BJ (cell line): ENCODE measurements around the gene A4GALT. TPM values are rescaled to one million over a fixed set of nuclear protein-coding genes. Genes with fewer than 3 reads are reported as not detected.

Experiments
- CTCF ChIA-PET: fragments of 350-600 bp; formaldehyde crosslinking; extraction: SDS; loops from one replicate; lab custom pipeline; 2021; ENCODE audit warnings: antibody characterized with exemption, inconsistent platforms; lab: Yijun Ruan, JAX
- POLR2A ChIA-PET: fragments of 300-600 bp; sonication (Branson Sonifier 250); formaldehyde crosslinking; extraction: SDS; loops from one replicate; lab custom pipeline; 2021; ENCODE audit warnings: antibody characterized with exemption; lab: Charles Lee
- DNase-seq: peaks from one replicate; pipeline ENCODE4 v3.0.0-alpha.2; 2011; ENCODE audit warnings: low read depth
- H3K27me3 ChIP-seq: 2 replicates; pipeline ENCODE4 v1.6.0; 2011; ENCODE audit warnings: low read length; ENCODE audit not compliant: control insufficient read depth, insufficient read depth
- H3K36me3 ChIP-seq: 2 replicates; pipeline ENCODE4 v1.5.1; 2011; ENCODE audit warnings: low read length; ENCODE audit not compliant: control insufficient read depth, insufficient read depth
- H3K4me3 ChIP-seq: 2 replicates; pipeline ENCODE4 v1.5.1; 2011; ENCODE audit warnings: low read depth, mild to moderate bottlenecking, control low read depth, low read length
- polyA plus RNA-seq: library from polyadenylated mRNA; depleted of rRNA; stranded (reverse); fragments of >200 nt; gene quantifications from 2 replicates; pipeline ENCODE4 v1.2.3, GENCODE V29; 2011
- TF ChIP-seq, protein P1 (sequence below): IDR thresholded peaks from 2 replicates; pipeline ENCODE4 v1.5.1; 2011; ENCODE audit warnings: low read depth, mild to moderate bottlenecking, control low read depth, inconsistent platforms, low read length, moderate library complexity; ENCODE audit not compliant: insufficient read depth

Gene A4GALT
- polyA plus RNA-seq, 1 experiment = 6.7 TPM

DNA sequence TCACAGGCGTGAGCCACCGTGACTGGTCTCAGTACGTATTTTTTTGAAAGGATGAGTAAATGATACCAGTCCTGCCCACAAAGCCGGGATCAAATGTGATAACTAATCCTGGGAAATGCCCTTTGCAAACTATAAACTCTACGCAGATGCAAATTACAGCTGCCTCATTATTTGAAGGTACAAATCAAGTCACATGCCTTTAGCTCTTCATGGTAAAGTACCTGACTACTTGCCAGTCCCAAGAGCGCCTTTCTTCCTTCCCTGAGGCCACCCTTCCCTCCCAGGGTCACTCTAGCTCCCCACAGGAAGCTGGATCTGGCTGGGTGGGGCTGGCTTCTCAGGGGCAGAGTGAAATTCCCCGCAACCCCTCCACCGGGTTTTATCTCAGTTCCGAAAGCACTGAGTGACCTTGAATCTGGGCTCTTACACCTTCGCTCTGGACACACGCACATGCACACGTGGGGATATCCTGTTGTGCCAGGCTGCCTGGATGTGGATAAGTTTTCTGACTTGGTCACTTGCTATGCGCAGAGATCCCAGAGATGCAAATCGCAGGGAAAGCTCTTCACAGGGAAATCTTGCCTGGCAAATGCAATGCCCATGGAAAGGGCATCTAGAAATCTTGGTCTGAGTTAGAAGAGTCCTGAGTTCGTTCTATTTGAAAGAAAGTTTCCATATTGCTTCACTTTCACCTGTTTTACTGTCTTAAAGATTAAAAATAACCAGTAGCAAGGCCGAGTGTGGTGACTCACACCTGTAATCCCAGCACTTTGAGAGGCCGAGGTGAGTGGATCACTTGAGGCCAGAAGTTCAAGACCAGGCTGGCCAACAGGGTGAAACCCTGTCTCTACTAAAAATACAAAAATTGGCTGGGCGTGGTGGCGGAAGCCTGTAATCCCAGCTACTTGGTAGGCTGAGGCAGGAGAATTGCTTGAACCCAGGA is 8.5 kb downstream of the A4GALT start:
- Histone ChIP-seq H3K4me3 (no peak overlapping the region), H3K36me3 (no peaks in the 10 kb centered on the region; the same call in 1 of the 2 replicates), H3K27me3 (no peaks in the 10 kb centered on the region)
- ChIA-PET CTCF (interaction anchor here (1.7 kb wide), 1 partner anchor 91 kb away, joined by 4 read pairs; no protein-coding TSS in a partner anchor), POLR2A (no interaction called here)
- TF ChIP-seq, protein P1, sequence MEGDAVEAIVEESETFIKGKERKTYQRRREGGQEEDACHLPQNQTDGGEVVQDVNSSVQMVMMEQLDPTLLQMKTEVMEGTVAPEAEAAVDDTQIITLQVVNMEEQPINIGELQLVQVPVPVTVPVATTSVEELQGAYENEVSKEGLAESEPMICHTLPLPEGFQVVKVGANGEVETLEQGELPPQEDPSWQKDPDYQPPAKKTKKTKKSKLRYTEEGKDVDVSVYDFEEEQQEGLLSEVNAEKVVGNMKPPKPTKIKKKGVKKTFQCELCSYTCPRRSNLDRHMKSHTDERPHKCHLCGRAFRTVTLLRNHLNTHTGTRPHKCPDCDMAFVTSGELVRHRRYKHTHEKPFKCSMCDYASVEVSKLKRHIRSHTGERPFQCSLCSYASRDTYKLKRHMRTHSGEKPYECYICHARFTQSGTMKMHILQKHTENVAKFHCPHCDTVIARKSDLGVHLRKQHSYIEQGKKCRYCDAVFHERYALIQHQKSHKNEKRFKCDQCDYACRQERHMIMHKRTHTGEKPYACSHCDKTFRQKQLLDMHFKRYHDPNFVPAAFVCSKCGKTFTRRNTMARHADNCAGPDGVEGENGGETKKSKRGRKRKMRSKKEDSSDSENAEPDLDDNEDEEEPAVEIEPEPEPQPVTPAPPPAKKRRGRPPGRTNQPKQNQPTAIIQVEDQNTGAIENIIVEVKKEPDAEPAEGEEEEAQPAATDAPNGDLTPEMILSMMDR = no peak
- DNase-seq = no peak

DNA sequence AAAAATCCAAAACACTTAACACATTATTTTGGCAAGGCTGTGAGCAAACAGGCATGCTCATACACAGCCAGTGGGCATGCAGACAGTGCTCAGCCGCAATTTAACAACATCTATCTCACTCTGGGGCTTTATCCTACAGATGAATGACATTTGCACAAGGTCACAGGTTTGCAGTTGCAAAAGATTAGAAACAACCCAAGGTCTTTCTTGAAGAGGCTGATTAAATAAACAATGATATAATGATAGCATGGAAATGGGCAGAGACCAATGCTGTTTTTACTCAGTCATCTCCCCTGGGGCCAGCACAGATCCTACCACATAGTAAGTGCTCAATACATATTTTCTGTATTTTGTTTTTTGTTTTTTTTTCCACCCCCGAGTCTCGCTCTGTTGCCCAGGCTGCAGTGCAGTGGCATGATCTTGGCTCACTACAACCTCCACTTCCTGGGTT is 9.4 kb downstream of the A4GALT start:
- no peaks in the 10 kb centered on the region for H3K27me3 ChIP-seq
- H3K36me3 ChIP-seq = no peaks in the 10 kb centered on the region; the same call in 1 of the 2 replicates
- ChIA-PET POLR2A (no interaction called here), CTCF (interaction anchor here (1.7 kb wide), 1 partner anchor 90 kb away, joined by 4 read pairs; no protein-coding TSS in a partner anchor)
- TF ChIP-seq, protein P1 = no peak
- no peak for DNase-seq
- no peak overlapping the region for H3K4me3 ChIP-seq

DNA sequence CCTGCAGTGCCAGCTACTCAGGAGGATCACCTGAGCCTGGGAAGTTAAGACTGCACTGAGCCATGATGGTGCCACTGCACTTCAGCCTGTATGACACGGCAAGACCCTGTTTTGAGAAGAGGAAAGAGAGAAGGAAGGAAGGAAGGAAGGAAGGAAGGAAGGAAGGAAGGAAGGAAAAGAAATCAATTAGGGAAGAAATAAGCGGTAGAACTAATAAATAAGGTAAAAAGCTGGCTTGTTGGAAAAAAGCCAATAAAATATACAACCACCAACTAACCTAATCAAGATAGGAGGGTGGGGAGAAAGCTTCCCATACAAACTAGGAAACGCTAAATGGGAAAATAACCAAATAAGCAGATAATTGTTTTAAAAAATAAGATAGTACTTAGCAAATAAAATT is 12.3 kb downstream of the A4GALT start:
- no peak for DNase-seq
- Histone ChIP-seq H3K4me3 (no peak overlapping the region), H3K36me3 (no peaks in the 10 kb centered on the region; the same call in 1 of the 2 replicates), H3K27me3 (no peaks in the 10 kb centered on the region)
- CTCF ChIA-PET = interaction anchor here (0.8 to 0.9 kb wide), 2 partner anchors 20 to 71 kb away, joined by 3 read pairs; no protein-coding TSS in a partner anchor
- TF ChIP-seq, protein P1 = no peak
- POLR2A ChIA-PET = no interaction called here

DNA sequence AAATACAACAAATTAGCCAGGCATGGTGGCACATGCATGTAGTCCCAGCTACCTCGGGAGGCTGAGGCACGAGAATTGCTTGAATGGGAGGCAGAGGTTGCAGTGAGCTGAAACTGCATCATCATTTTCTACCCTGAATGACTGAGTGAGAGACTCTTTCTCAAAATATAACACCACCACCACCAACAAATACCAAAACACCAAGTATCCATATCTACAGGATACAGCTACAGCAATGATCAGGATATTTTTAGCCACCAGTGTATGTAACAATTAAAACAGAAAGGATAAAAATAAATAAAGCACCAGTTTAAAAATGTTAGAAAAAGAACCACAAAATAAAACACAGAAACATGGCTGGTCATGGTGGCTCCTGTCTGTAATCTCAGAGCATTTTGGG is 13.2 kb downstream of the A4GALT start:
- Histone ChIP-seq H3K4me3 (no peak overlapping the region), H3K27me3 (no peaks in the 10 kb centered on the region), H3K36me3 (no peaks in the 10 kb centered on the region)
- CTCF ChIA-PET = no interaction called here
- POLR2A ChIA-PET = no interaction called here
- no peak for DNase-seq
- TF ChIP-seq, protein P1 = no peak

DNA sequence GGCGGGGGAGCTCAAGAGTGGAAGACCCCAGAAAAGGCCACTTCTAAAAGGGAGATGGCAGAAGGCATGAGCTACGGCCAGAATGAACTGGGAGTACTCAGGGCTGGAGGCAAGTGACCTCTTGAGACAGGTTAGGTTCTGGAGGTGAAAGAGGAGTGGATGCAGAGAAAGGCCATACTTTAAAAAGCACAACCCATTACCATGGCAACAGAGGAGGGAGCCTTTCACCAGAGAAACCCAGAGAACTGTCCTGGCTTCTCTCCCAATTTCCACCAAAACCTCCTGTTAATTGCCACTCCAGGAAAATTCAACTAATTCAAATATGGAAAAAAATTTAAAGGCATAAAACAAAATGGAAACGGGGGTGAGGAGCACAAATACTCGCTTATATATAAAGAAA is 15.8 kb downstream of the A4GALT start:
- no peak for DNase-seq
- Histone ChIP-seq H3K36me3 (no peaks in the 10 kb centered on the region), H3K27me3 (no peaks in the 10 kb centered on the region), H3K4me3 (no peak overlapping the region)
- TF ChIP-seq, protein P1 = no peak
- CTCF ChIA-PET = no interaction called here
- POLR2A ChIA-PET = no interaction called here
